B cell (primary cell): ENCODE data around the gene GALR2. TPM values are rescaled to one million over a fixed set of nuclear protein-coding genes. Genes with fewer than 3 reads are reported as not detected.

ENCODE experiments used
- ATAC-seq: fragments of 200-7000 bp; cut with Tn5 transposase; one replicate; pipeline ENCODE4 v1.10.0; 2021; ENCODE audit warnings: low read depth, mild to moderate bottlenecking, moderate number of reproducible peaks, moderate library complexity
- CTCF ChIA-PET: fragments of 350-600 bp; sonication (Branson Sonifier 250); formaldehyde crosslinking; loops from one replicate; lab custom pipeline; 2021; ENCODE audit warnings: antibody characterized with exemption, inconsistent platforms; lab: Charles Lee
- POLR2A ChIA-PET: fragments of 350-600 bp; sonication (Branson Sonifier 250); formaldehyde crosslinking; loops from one replicate; lab custom pipeline; 2021; ENCODE audit warnings: antibody characterized with exemption; lab: Charles Lee
- DNase-seq: peaks from one replicate; pipeline ENCODE4 v3.0.0; 2013
- H2AFZ ChIP-seq: 2 replicates; pipeline ENCODE4 v1.6.1; 2012; ENCODE audit warnings: mild to moderate bottlenecking, low read depth, low read length; ENCODE audit not compliant: insufficient read depth, poor library complexity, severe bottlenecking
- H3K27ac ChIP-seq, 2 donors: 1 replicate in 1 of 2; 2 replicates in 1 of 2; pipeline ENCODE4 v1.5.1; 2012 to 2013; ENCODE audit warnings: low read length in 2 of 2, mild to moderate bottlenecking in 2 of 2, moderate library complexity in 1 of 2
- H3K27me3 ChIP-seq, 4 experiments: fragments of 200-600 bp in 1 of 4; sonication (generic) in 1 of 4; replicated peaks in 1 of 4; 1 replicate in 2 of 4; 2 replicates in 2 of 4; pipeline versions ENCODE4 v1.6.1 to v1.7.0; 2013 to 2016; ENCODE audit warnings: low read length in 3 of 4, mild to moderate bottlenecking in 2 of 4, mixed read lengths in 1 of 4, moderate library complexity in 1 of 4; ENCODE audit not compliant: insufficient read depth in 4 of 4, control insufficient read depth in 3 of 4; ENCODE audit errors: control extremely low read depth in 1 of 4
- H3K36me3 ChIP-seq, 2 experiments: replicated peaks in 1 of 2; 1 replicate in 1 of 2; 2 replicates in 1 of 2; pipeline versions ENCODE4 v1.6.1 to v1.7.1; 2013; ENCODE audit warnings: low read length in 1 of 2; ENCODE audit not compliant: insufficient read depth in 2 of 2, control insufficient read depth in 1 of 2; ENCODE audit errors: control extremely low read depth in 1 of 2, extremely low read depth in 1 of 2
- H3K4me1 ChIP-seq, 2 donors: fragments of 200-600 bp in 1 of 2; sonication (generic) in 1 of 2; 1 replicate in 1 of 2; 2 replicates in 1 of 2; pipeline versions ENCODE4 v1.5.1 to v1.6.1; 2013 to 2017; ENCODE audit warnings: low read length in 2 of 2; ENCODE audit not compliant: control insufficient read depth in 2 of 2, insufficient read depth in 2 of 2
- H3K4me2 ChIP-seq: replicated peaks from 2 replicates; pipeline ENCODE3; 2012; ENCODE audit warnings: mild to moderate bottlenecking, low read depth, low read length; ENCODE audit not compliant: poor library complexity, severe bottlenecking
- H3K4me3 ChIP-seq, 5 experiments: fragments of 200-600 bp in 1 of 5; sonication (generic) in 1 of 5; 1 replicate in 3 of 5; 2 replicates in 2 of 5; pipeline versions ENCODE4 v1.5.1 to v1.7.0; 2011 to 2016; ENCODE audit warnings: low read length in 4 of 5, mild to moderate bottlenecking in 4 of 5, low read depth in 2 of 5, control low read depth in 1 of 5, moderate library complexity in 1 of 5; ENCODE audit not compliant: insufficient read depth in 1 of 5; ENCODE audit errors: control extremely low read depth in 1 of 5, extremely low read depth in 1 of 5
- H3K79me2 ChIP-seq: fragments of 200-600 bp; sonication (generic); one replicate; pipeline ENCODE4 v1.6.0; 2016; ENCODE audit warnings: low read length; ENCODE audit not compliant: control insufficient read depth, insufficient read depth
- H3K9ac ChIP-seq: fragments of 200-600 bp; sonication (generic); 2 replicates; pipeline ENCODE4 v1.6.1; 2017; ENCODE audit warnings: mild to moderate bottlenecking, low read length, moderate library complexity
- H3K9me3 ChIP-seq, 3 donors: one replicate each; pipeline versions ENCODE4 v1.6.1 to v1.7.1; 2013; ENCODE audit warnings: low read length in 2 of 3; ENCODE audit not compliant: control insufficient read depth in 2 of 3, insufficient read depth in 1 of 3; ENCODE audit errors: control extremely low read depth in 1 of 3
- H4K20me1 ChIP-seq: 2 replicates; pipeline ENCODE4 v1.6.0; 2012; ENCODE audit warnings: mild to moderate bottlenecking, low read length; ENCODE audit not compliant: insufficient read depth, control insufficient read depth, poor library complexity, severe bottlenecking
- H3K27ac Mint-ChIP-seq: one replicate; pipeline ENCODE4 v1.8.0; 2021; ENCODE audit warnings: mixed read lengths
- H3K27me3 Mint-ChIP-seq: one replicate; pipeline ENCODE4 v1.8.0; 2021; ENCODE audit warnings: mixed read lengths
- H3K4me1 Mint-ChIP-seq: one replicate; pipeline ENCODE4 v1.8.0; 2021; ENCODE audit warnings: mixed read lengths
- H3K4me3 Mint-ChIP-seq: one replicate; pipeline ENCODE4 v1.8.0; 2021; ENCODE audit warnings: mixed read lengths
- H3K9me3 Mint-ChIP-seq: one replicate; pipeline ENCODE4 v1.8.0; 2022; ENCODE audit warnings: mixed read lengths; ENCODE audit not compliant: insufficient read depth
- CTCF ChIP-seq: fragments of 200-600 bp; IDR thresholded peaks from one replicate; pipeline ENCODE4 v1.8.0; 2022; ENCODE audit warnings: antibody characterized with exemption, mild to moderate bottlenecking
- EZH2 ChIP-seq: IDR thresholded peaks from 2 replicates; pipeline ENCODE4 v1.6.1; 2012; ENCODE audit warnings: borderline replicate concordance, low read depth, mild to moderate bottlenecking, moderate library complexity, low read length; ENCODE audit not compliant: insufficient read depth, poor library complexity, severe bottlenecking
- WGBS: methylation state at CpG from one replicate; pipeline ENCODE4 v1.1.5; 2013; ENCODE audit warnings: missing lambda C conversion rate; ENCODE audit not compliant: insufficient coverage; 5-methylcytosine and 5-hydroxymethylcytosine counted together
- intact Hi-C: fragments of 100-400 bp; cut with micrococcal nuclease; formaldehyde crosslinking; loops from one replicate; pipeline ENCODE4 v1.10.0; 2022
- polyA plus RNA-seq: library from polyadenylated mRNA; depleted of rRNA; stranded (reverse); fragments of >200 nt; gene quantifications from 2 replicates; pipeline ENCODE4 v1.2.3, GENCODE V29; 2012
- total RNA-seq, 2 donors: library from RNA; stranded (reverse); fragments of 120-200 nt in 1 of 2; gene quantifications; 1 replicate in 1 of 2; 2 replicates in 1 of 2; pipeline versions ENCODE4 v1.2.3 to v1.2.4, GENCODE V29; 2013 to 2022

GALR2 gene
- total and polyA plus RNA-seq, 2 donors (not counting 1 experiment from before 2014, with no cell fraction given), result 0.42 to 1.2 TPM

- WGBS, result 10% methylated on average over 81 of the region's 82 CpGs
- Mint-ChIP-seq H3K4me1 (peaks cover 54% of the 10 kb centered on the region), H3K9me3 (no peaks in the 10 kb centered on the region), H3K27me3 (peaks cover 31% of the 10 kb centered on the region), H3K27ac (peak overlapping the region; percentile 90), H3K4me3 (peak overlapping the region; percentile 85)
- POLR2A ChIA-PET, result interaction anchor here (0.6 kb wide), 1 partner anchor 641 kb away, joined by 5 read pairs; no protein-coding TSS in a partner anchor
- TF ChIP-seq EZH2 (no peak), CTCF (no peak)
- Histone ChIP-seq H3K27me3 (peaks cover 0 to 64% (median 44%) of the 10 kb centered on the region in 4 experiments), H3K27ac (no peak overlapping the region), H2AFZ (no peak overlapping the region), H4K20me1 (no peaks in the 10 kb centered on the region), H3K4me2 (peak overlapping the region; percentile 63), H3K4me3 (peak overlapping the region in 4 of 5 experiments; percentile 17 to 29 (median 24)), H3K36me3 (no peaks in the 10 kb centered on the region), H3K9ac (peak overlapping the region; percentile 51), H3K79me2 (peaks cover 13% of the 10 kb centered on the region), H3K4me1 (peaks cover 52 to 57% of the 10 kb centered on the region in 2 donors), H3K9me3 (peaks cover 0 to 21% (median 0%) of the 10 kb centered on the region in 3 donors)
- CTCF ChIA-PET, result interaction anchor here (0.9 kb wide), 1 partner anchor 202 kb away, joined by 3 read pairs; no protein-coding TSS in a partner anchor
- no peak for ATAC-seq
- intact Hi-C loops, result no loop called here
- peak; percentile 89 for DNase-seq
Measured at GRCh38 chr17:76076765-76077583, 2.4 kb downstream of the GALR2 start.
